Small intestine (tissue), 7 donors: ENCODE results near the gene ZMIZ1. TPM values are rescaled to one million over a fixed set of nuclear protein-coding genes. Genes with fewer than 3 reads are reported as not detected.
"Not testable (repeated sequence)": the region's sequence is repeated elsewhere in the genome, so short reads cannot be mapped to it uniquely, and the experiment has no call there.

ENCODE experiments used
- DNase-seq, 2 donors: peaks; one replicate each; pipeline versions ENCODE4 v3.0.0 to v3.0.0-alpha.2; 2013
- FAIRE-seq: peaks from 2 replicates; lab custom pipeline; 2012; peaks lifted over from hg19 to GRCh38; lab: Jason Lieb, UNC
- H3K27ac ChIP-seq, 3 donors: one replicate each; pipeline ENCODE4 v1.5.1; 2013; ENCODE audit warnings: low read length in 2 of 3, mild to moderate bottlenecking in 2 of 3, control low read depth in 1 of 3, inconsistent platforms in 1 of 3, low read depth in 1 of 3, moderate library complexity in 1 of 3
- H3K27me3 ChIP-seq, 3 donors: one replicate each; pipeline ENCODE4 v1.6.1; 2013; ENCODE audit warnings: low read length in 3 of 3, inconsistent platforms in 1 of 3; ENCODE audit not compliant: control insufficient read depth in 3 of 3, insufficient read depth in 3 of 3
- H3K36me3 ChIP-seq, 3 donors: one replicate each; pipeline ENCODE4 v1.6.1; 2013; ENCODE audit warnings: low read length in 3 of 3, inconsistent platforms in 1 of 3, low read depth in 1 of 3, mild to moderate bottlenecking in 1 of 3, moderate library complexity in 1 of 3; ENCODE audit not compliant: control insufficient read depth in 3 of 3, insufficient read depth in 2 of 3
- H3K4me1 ChIP-seq, 3 donors: one replicate each; pipeline ENCODE4 v1.6.1; 2013; ENCODE audit warnings: low read length in 2 of 3, inconsistent platforms in 1 of 3, low read depth in 1 of 3, mild to moderate bottlenecking in 1 of 3, moderate library complexity in 1 of 3; ENCODE audit not compliant: control insufficient read depth in 3 of 3, insufficient read depth in 2 of 3
- H3K4me3 ChIP-seq, 3 donors: one replicate each; pipeline ENCODE4 v1.5.1; 2013; ENCODE audit warnings: low read length in 3 of 3, control low read depth in 1 of 3, inconsistent platforms in 1 of 3, low read depth in 1 of 3, mild to moderate bottlenecking in 1 of 3, moderate library complexity in 1 of 3
- H3K9me3 ChIP-seq, 2 donors: one replicate each; pipeline ENCODE4 v1.6.1; 2013; ENCODE audit warnings: low read depth in 1 of 2, low read length in 1 of 2; ENCODE audit not compliant: control insufficient read depth in 2 of 2, insufficient read depth in 1 of 2
- WGBS, 3 donors: extraction: QIAGEN DNeasy Blood & Tissue Kit; methylation state at CpG; one replicate each; pipeline ENCODE4 v1.1.7; 2013; 5-methylcytosine and 5-hydroxymethylcytosine counted together
- polyA plus RNA-seq, 4 donors: library from polyadenylated mRNA; stranded (reverse) in 3 of 4; unstranded in 1 of 4; fragments of 200-250 nt in 3 of 4; fragments of 120-200 nt in 1 of 4; gene quantifications; one replicate each; pipeline versions ENCODE4 v1.2.1 to v1.2.3, GENCODE V29; 2013
- donor health status: healthy with polysubstance abuse.
- donor health status: control.
- donor health status: control.
- donor health status: Bipolar disorder and iron deficiency.
- donor health status: healthy.

The ZMIZ1 gene
- polyA plus RNA-seq, 4 donors = 15.1 to 40.7 (median 19.9) TPM

GRCh38 chr10:79036416-79036815, 32.4 kb upstream of the ZMIZ1 start:
- not testable (repeated sequence) for FAIRE-seq, H3K9me3 ChIP-seq, H3K36me3 ChIP-seq, H3K4me1 ChIP-seq, H3K4me3 ChIP-seq, H3K27me3 ChIP-seq, H3K27ac ChIP-seq, DNase-seq
- 80 to 93% (median 87%) methylated on average over 6 of the region's 6 CpGs for WGBS, 3 donors

GRCh38 chr10:79038104-79038840, 30.5 kb upstream of the ZMIZ1 start:
- H3K4me1 ChIP-seq = no peaks in the 10 kb centered on the region
- FAIRE-seq (no peak), DNase-seq (no peak)
- peaks cover 0 to 5% of the 10 kb centered on the region in 2 donors for H3K9me3 ChIP-seq
- H3K36me3 ChIP-seq = no peaks in the 10 kb centered on the region
- WGBS, 3 donors = 84 to 97% (median 95%) methylated on average over 1 of the region's 1 CpG
- H3K27ac ChIP-seq = no peak overlapping the region
- H3K27me3 ChIP-seq = no peaks in the 10 kb centered on the region
- no peak overlapping the region for H3K4me3 ChIP-seq

- FAIRE-seq (no peak), DNase-seq (no peak)
- H3K27ac ChIP-seq = peak overlapping the region in 1 of 3 donors; percentile 35
- H3K4me1 ChIP-seq = no peaks in the 10 kb centered on the region
- no peaks in the 10 kb centered on the region for H3K27me3 ChIP-seq
- no peak overlapping the region for H3K4me3 ChIP-seq
- H3K9me3 ChIP-seq = peaks cover 0 to 5% of the 10 kb centered on the region in 2 donors
- no peaks in the 10 kb centered on the region for H3K36me3 ChIP-seq
- WGBS, 3 donors = 66 to 92% (median 84%) methylated on average over 5 of the region's 5 CpGs
These were observed 29.9 kb upstream of the ZMIZ1 start for GRCh38 chr10:79038841-79039201.

GRCh38 chr10:79042639-79043411, 25.9 kb upstream of the ZMIZ1 start:
- FAIRE-seq (no peak), DNase-seq (no peak)
- H3K27me3 ChIP-seq = no peaks in the 10 kb centered on the region
- H3K9me3 ChIP-seq = peaks cover 0 to 3% of the 10 kb centered on the region in 2 donors
- peaks cover 0 to 3% (median 0%) of the 10 kb centered on the region in 3 donors for H3K4me1 ChIP-seq
- no peaks in the 10 kb centered on the region for H3K36me3 ChIP-seq
- no peak overlapping the region for H3K4me3 ChIP-seq
- no peak overlapping the region for H3K27ac ChIP-seq
- WGBS, 3 donors = 63 to 83% (median 78%) methylated on average over 3 of the region's 3 CpGs

GRCh38 chr10:79044036-79044632, 24.6 kb upstream of the ZMIZ1 start:
- H3K4me1 ChIP-seq = peaks cover 7 to 16% (median 8%) of the 10 kb centered on the region in 3 donors
- DNase-seq (no peak), FAIRE-seq (no peak)
- H3K27me3 ChIP-seq = no peaks in the 10 kb centered on the region
- H3K4me3 ChIP-seq = no peak overlapping the region
- 95 to 97% (median 95%) methylated on average over 5 of the region's 5 CpGs for WGBS, 3 donors
- H3K36me3 ChIP-seq = no peaks in the 10 kb centered on the region
- no peaks in the 10 kb centered on the region for H3K9me3 ChIP-seq
- no peak overlapping the region for H3K27ac ChIP-seq

GRCh38 chr10:79044846-79045245, 23.9 kb upstream of the ZMIZ1 start:
- FAIRE-seq = no peak
- Histone ChIP-seq H3K9me3 (no peaks in the 10 kb centered on the region), H3K4me1 (peaks cover 7 to 18% (median 10%) of the 10 kb centered on the region in 3 donors), H3K36me3 (no peaks in the 10 kb centered on the region), H3K27ac (no peak overlapping the region), H3K27me3 (no peaks in the 10 kb centered on the region), H3K4me3 (no peak overlapping the region)
- 73 to 82% (median 82%) methylated on average over 4 of the region's 4 CpGs for WGBS, 3 donors
- DNase-seq = no peak

- Histone ChIP-seq H3K27me3 (no peaks in the 10 kb centered on the region), H3K27ac (no peak overlapping the region), H3K9me3 (no peaks in the 10 kb centered on the region), H3K36me3 (no peaks in the 10 kb centered on the region), H3K4me1 (peaks cover 10 to 26% (median 11%) of the 10 kb centered on the region in 3 donors), H3K4me3 (no peak overlapping the region)
- no peak for FAIRE-seq
- DNase-seq = no peak
- WGBS, 3 donors = 79 to 80% (median 80%) methylated on average over 9 of the region's 9 CpGs
These were observed 23.1 kb upstream of the ZMIZ1 start for GRCh38 chr10:79045566-79046175.

GRCh38 chr10:79046326-79046725, 22.4 kb upstream of the ZMIZ1 start:
- H3K4me1 ChIP-seq = peaks cover 10 to 33% (median 11%) of the 10 kb centered on the region in 3 donors
- 82 to 90% (median 85%) methylated on average over 9 of the region's 9 CpGs for whole genome bisulfite sequencing, 3 donors
- FAIRE-seq = no peak
- no peak overlapping the region for H3K27ac ChIP-seq
- no peaks in the 10 kb centered on the region for H3K36me3 ChIP-seq
- H3K27me3 ChIP-seq = no peaks in the 10 kb centered on the region
- no peak for DNase-seq
- no peaks in the 10 kb centered on the region for H3K9me3 ChIP-seq
- no peak overlapping the region for H3K4me3 ChIP-seq
